Esophagus muscularis mucosa (tissue), 4 donors: ENCODE data around the gene RPL22.

ENCODE experiments used
- EP300 ChIP-seq: sonication (generic); formaldehyde crosslinking; IDR thresholded peaks from one replicate; pipeline ENCODE4 v1.6.1; 2017; ENCODE audit warnings: antibody characterized with exemption
- POLR2AphosphoS5 ChIP-seq, 2 donors: sonication (generic); formaldehyde crosslinking; IDR thresholded peaks; one replicate each; pipeline ENCODE4 v1.6.1; 2017; ENCODE audit warnings: antibody characterized with exemption in 2 of 2
- TF ChIP-seq, protein P1 (sequence below), 3 experiments: fragments of 200-600 bp in 2 of 3; fragments of 450-650 bp in 1 of 3; sonication (generic) in 2 of 3; IDR thresholded peaks; one replicate each; pipeline ENCODE4 v1.5.1; 2017 to 2019; ENCODE audit warnings: antibody characterized with exemption in 3 of 3, mild to moderate bottlenecking in 2 of 3, moderate library complexity in 1 of 3

DNA sequence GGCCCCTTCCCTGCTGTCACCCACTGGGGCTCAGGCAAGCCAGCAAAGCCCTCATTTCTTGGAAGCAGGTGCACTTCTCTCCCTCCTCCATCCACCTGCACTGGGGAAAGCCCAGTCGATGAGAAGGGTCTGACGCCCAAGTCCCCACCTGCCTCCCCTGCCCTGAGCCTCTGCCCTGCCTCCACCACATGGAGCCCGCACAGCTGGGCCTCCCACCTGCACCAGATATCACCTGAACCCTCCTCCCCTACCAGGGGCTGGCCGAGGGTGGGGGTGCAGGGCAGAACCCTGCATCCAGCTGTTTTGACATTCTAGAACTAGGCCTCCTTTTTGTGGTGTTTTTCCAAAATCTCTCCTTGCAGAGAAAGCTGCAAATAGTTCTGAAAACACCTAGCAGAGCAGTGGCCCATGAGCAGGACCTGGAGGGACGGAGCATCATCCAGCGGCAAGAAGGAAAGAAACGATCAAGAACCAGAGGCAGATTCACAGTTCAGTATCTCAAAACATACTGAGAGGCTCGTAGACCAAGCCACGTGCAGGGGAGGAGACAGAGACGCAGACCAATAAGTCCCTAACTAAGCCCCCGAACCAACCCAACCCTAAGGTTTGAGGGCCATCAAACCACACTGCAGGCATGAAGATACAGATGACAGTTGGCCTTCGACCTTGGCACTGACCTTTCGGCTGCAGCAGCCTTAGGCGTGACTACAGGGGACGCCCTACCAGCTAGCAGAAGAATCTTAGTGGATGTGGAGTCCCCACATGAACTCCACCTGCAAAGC, 36.0 kb downstream of the RPL22 start:
- no peak for TF ChIP-seq EP300
- TF ChIP-seq, protein P1, sequence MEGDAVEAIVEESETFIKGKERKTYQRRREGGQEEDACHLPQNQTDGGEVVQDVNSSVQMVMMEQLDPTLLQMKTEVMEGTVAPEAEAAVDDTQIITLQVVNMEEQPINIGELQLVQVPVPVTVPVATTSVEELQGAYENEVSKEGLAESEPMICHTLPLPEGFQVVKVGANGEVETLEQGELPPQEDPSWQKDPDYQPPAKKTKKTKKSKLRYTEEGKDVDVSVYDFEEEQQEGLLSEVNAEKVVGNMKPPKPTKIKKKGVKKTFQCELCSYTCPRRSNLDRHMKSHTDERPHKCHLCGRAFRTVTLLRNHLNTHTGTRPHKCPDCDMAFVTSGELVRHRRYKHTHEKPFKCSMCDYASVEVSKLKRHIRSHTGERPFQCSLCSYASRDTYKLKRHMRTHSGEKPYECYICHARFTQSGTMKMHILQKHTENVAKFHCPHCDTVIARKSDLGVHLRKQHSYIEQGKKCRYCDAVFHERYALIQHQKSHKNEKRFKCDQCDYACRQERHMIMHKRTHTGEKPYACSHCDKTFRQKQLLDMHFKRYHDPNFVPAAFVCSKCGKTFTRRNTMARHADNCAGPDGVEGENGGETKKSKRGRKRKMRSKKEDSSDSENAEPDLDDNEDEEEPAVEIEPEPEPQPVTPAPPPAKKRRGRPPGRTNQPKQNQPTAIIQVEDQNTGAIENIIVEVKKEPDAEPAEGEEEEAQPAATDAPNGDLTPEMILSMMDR (IDR thresholded peaks at IDR 0.05): no peak
- no peak for TF ChIP-seq POLR2AphosphoS5 (IDR thresholded peaks at IDR 0.05)
